Measurements from ENCODE around the gene IL12A.

DNA sequence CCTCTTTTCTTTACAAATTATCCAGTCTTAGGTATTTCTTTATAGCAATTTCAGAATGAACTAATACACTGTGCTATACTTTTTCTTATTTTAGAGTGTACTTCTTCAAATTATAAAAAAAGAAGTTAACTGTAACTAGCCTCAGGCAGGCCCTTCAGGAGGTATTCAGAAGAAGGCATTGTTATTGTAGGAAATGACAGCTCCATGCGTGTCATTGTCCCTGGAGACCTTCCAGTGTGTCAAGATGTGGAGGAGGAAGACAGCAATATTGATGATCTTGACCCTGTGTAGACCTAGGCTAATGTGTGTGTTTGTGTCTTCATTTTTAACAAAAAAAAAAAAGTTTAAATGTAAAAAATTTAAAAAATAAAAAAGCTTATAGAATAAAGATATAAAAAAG is 55.5 kb downstream of the IL12A start:
- TF ChIP-seq, protein P1, sequence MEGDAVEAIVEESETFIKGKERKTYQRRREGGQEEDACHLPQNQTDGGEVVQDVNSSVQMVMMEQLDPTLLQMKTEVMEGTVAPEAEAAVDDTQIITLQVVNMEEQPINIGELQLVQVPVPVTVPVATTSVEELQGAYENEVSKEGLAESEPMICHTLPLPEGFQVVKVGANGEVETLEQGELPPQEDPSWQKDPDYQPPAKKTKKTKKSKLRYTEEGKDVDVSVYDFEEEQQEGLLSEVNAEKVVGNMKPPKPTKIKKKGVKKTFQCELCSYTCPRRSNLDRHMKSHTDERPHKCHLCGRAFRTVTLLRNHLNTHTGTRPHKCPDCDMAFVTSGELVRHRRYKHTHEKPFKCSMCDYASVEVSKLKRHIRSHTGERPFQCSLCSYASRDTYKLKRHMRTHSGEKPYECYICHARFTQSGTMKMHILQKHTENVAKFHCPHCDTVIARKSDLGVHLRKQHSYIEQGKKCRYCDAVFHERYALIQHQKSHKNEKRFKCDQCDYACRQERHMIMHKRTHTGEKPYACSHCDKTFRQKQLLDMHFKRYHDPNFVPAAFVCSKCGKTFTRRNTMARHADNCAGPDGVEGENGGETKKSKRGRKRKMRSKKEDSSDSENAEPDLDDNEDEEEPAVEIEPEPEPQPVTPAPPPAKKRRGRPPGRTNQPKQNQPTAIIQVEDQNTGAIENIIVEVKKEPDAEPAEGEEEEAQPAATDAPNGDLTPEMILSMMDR (IDR thresholded peaks at IDR 0.05; ENCODE audit: insufficient read depth, low read length) = no peak
- TF ChIP-seq POLR2AphosphoS5 (IDR thresholded peaks at IDR 0.05; ENCODE audit: low read depth) = no peak
- TF ChIP-seq GABPA (IDR thresholded peaks at IDR 0.05; ENCODE audit: low read depth) = no peak
- TF ChIP-seq, protein P2, sequence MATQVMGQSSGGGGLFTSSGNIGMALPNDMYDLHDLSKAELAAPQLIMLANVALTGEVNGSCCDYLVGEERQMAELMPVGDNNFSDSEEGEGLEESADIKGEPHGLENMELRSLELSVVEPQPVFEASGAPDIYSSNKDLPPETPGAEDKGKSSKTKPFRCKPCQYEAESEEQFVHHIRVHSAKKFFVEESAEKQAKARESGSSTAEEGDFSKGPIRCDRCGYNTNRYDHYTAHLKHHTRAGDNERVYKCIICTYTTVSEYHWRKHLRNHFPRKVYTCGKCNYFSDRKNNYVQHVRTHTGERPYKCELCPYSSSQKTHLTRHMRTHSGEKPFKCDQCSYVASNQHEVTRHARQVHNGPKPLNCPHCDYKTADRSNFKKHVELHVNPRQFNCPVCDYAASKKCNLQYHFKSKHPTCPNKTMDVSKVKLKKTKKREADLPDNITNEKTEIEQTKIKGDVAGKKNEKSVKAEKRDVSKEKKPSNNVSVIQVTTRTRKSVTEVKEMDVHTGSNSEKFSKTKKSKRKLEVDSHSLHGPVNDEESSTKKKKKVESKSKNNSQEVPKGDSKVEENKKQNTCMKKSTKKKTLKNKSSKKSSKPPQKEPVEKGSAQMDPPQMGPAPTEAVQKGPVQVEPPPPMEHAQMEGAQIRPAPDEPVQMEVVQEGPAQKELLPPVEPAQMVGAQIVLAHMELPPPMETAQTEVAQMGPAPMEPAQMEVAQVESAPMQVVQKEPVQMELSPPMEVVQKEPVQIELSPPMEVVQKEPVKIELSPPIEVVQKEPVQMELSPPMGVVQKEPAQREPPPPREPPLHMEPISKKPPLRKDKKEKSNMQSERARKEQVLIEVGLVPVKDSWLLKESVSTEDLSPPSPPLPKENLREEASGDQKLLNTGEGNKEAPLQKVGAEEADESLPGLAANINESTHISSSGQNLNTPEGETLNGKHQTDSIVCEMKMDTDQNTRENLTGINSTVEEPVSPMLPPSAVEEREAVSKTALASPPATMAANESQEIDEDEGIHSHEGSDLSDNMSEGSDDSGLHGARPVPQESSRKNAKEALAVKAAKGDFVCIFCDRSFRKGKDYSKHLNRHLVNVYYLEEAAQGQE (IDR thresholded peaks at IDR 0.05; ENCODE audit: insufficient replicate concordance, low read depth) = no peak
